Stimulated activated naive CD8-positive, alpha-beta T cell treated with anti-CD3 and anti-CD28 coated beads, Interleukin-15, Interleukin-2, amounts not matched to agents 100 U/mL and 50 U/mL, for 24 hours (primary cell): ENCODE results near the gene AGRP.
A peak's percentile ranks its signal among the peaks of the same experiment; 100 is the strongest.

Experiments
- ATAC-seq: fragments of 150-1000 bp; cut with Tn5 transposase; one replicate; pipeline ENCODE4 v1.10.0; 2021
- DNase-seq: peaks from one replicate; pipeline ENCODE4 v3.0.0; 2021

Gene AGRP

GRCh38 chr16:67445441-67445912 lies 37.9 kb downstream of the AGRP start:
- ATAC-seq (no peak), DNase-seq (no peak)

- ATAC-seq = no peak
Observed at GRCh38 chr16:67445126-67445426, 38.3 kb downstream of the AGRP start.

GRCh38 chr16:67444259-67445125 lies 38.9 kb downstream of the AGRP start:
- ATAC-seq (no peak), DNase-seq (no peak)

More at GRCh38 chr16:67445126-67445426, 38.3 kb downstream of the AGRP start:
- no peak for DNase-seq

GRCh38 chr16:67443265-67443664 lies 40.1 kb downstream of the AGRP start:
- DNase-seq = no peak
- no peak for ATAC-seq

GRCh38 chr16:67442581-67443255 lies 40.6 kb downstream of the AGRP start:
- DNase-seq (no peak), ATAC-seq (no peak)

- no peak for ATAC-seq
- DNase-seq = no peak
Observed at GRCh38 chr16:67441907-67442306, 41.4 kb downstream of the AGRP start.

GRCh38 chr16:67441271-67441753 lies 42.0 kb downstream of the AGRP start:
- ATAC-seq = no peak
- no peak for DNase-seq

GRCh38 chr16:67438824-67439393 lies 44.4 kb downstream of the AGRP start:
- no peak for ATAC-seq
- DNase-seq = no peak

GRCh38 chr16:67438098-67438791 lies 45.1 kb downstream of the AGRP start:
- ATAC-seq (no peak), DNase-seq (no peak)

GRCh38 chr16:67437513-67437912 lies 45.8 kb downstream of the AGRP start:
- DNase-seq (no peak), ATAC-seq (peak; percentile 42)

GRCh38 chr16:67436640-67437193 lies 46.6 kb downstream of the AGRP start:
- ATAC-seq = no peak
- no peak for DNase-seq

GRCh38 chr16:67435758-67436164 lies 47.6 kb downstream of the AGRP start:
- ATAC-seq (no peak), DNase-seq (no peak)

GRCh38 chr16:67433131-67433719 lies 50.1 kb downstream of the AGRP start:
- DNase-seq = no peak
- no peak for ATAC-seq
